SK-N-SH (cell line): ENCODE measurements around the gene TTC32. TPM values are rescaled to one million over a fixed set of nuclear protein-coding genes. Genes with fewer than 3 reads are reported as not detected.

Experiments used
- CTCF ChIA-PET: fragments of 300-600, 350-600 bp; formaldehyde crosslinking; extraction: SDS; loops from one replicate; lab custom pipeline; 2021; lab: Yijun Ruan, JAX
- POLR2A ChIA-PET: fragments of 350-600 bp; sonication (Branson Sonifier 250); formaldehyde crosslinking; extraction: SDS; loops from one replicate; lab custom pipeline; 2020; ENCODE audit warnings: antibody characterized with exemption, inconsistent platforms; lab: Yijun Ruan, JAX
- DNase-seq: peaks from one replicate; pipeline ENCODE4 v3.0.0; 2012
- H2AFZ ChIP-seq: fragments of 200-600 bp; sonication (generic); 2 replicates; pipeline ENCODE4 v1.8.1; 2016; ENCODE audit warnings: antibody characterized with exemption, mild to moderate bottlenecking, low read depth
- H3F3A ChIP-seq: fragments of 200-600 bp; sonication (generic); replicated peaks from 2 replicates; pipeline ENCODE3; 2016; ENCODE audit warnings: antibody characterized with exemption, mild to moderate bottlenecking; ENCODE audit not compliant: insufficient read depth
- H3K27ac ChIP-seq, 2 experiments: fragments of 200-500 bp in 1 of 2; fragments of 200-600 bp in 1 of 2; sonication (Bioruptor generic) in 1 of 2; sonication (generic), shearing (Covaris generic) in 1 of 2; 2 replicates each; pipeline versions ENCODE4 v1.5.1 to v1.6.1; 2014 to 2016; ENCODE audit warnings: low read depth in 2 of 2, inconsistent platforms in 1 of 2, low read length in 1 of 2, mild to moderate bottlenecking in 1 of 2, mixed read lengths in 1 of 2
- H3K27me3 ChIP-seq: fragments of 200-600 bp; sonication (generic), shearing (Covaris generic); 2 replicates; pipeline ENCODE4 v1.6.1; 2016; ENCODE audit warnings: mixed run types; ENCODE audit not compliant: insufficient read depth
- H3K36me3 ChIP-seq, 2 experiments: fragments of 200-500 bp in 1 of 2; fragments of 200-600 bp in 1 of 2; sonication (Bioruptor generic) in 1 of 2; sonication (generic) in 1 of 2; replicated peaks in 1 of 2; 2 replicates each; pipeline versions ENCODE3 to v1.5.1; 2014 to 2016; ENCODE audit warnings: low read length in 1 of 2, mild to moderate bottlenecking in 1 of 2; ENCODE audit not compliant: insufficient read depth in 2 of 2, control insufficient read depth in 1 of 2
- H3K4me1 ChIP-seq, 2 experiments: fragments of 200-500 bp in 1 of 2; fragments of 200-600 bp in 1 of 2; sonication (Bioruptor generic) in 1 of 2; sonication (generic), shearing (Covaris generic) in 1 of 2; 2 replicates each; pipeline versions ENCODE4 v1.5.1 to v1.6.1; 2014 to 2016; ENCODE audit warnings: low read depth in 1 of 2, low read length in 1 of 2, mixed run types in 1 of 2; ENCODE audit not compliant: insufficient read depth in 2 of 2, control insufficient read depth in 1 of 2
- H3K4me2 ChIP-seq: fragments of 200-600 bp; sonication (generic), shearing (Covaris generic); 2 replicates; pipeline ENCODE4 v1.6.1; 2017; ENCODE audit warnings: mixed run types
- H3K4me3 ChIP-seq, 2 experiments: fragments of 200-500 bp in 1 of 2; fragments of 200-600 bp in 1 of 2; sonication (Bioruptor generic) in 1 of 2; sonication (generic), shearing (Covaris generic) in 1 of 2; 2 replicates each; pipeline versions ENCODE4 v1.5.1 to v1.8.1; 2014 to 2016; ENCODE audit warnings: low read depth in 2 of 2, inconsistent platforms in 1 of 2, low read length in 1 of 2, mild to moderate bottlenecking in 1 of 2, mixed read lengths in 1 of 2, moderate library complexity in 1 of 2
- H3K79me2 ChIP-seq: fragments of 200-600 bp; sonication (generic); 2 replicates; pipeline ENCODE4 v1.8.1; 2017; ENCODE audit warnings: mild to moderate bottlenecking; ENCODE audit not compliant: insufficient read depth
- H3K9ac ChIP-seq: fragments of 200-600 bp; sonication (generic); 2 replicates; pipeline ENCODE4 v1.6.1; 2017; ENCODE audit warnings: mixed run types
- H3K9me2 ChIP-seq: fragments of 200-600 bp; sonication (generic); 2 replicates; pipeline ENCODE4 v1.6.1; 2017; ENCODE audit warnings: mixed run types
- H3K9me3 ChIP-seq: fragments of 200-600 bp; sonication (generic); 2 replicates; pipeline ENCODE4 v1.6.1; 2017; ENCODE audit warnings: mixed run types, mild to moderate bottlenecking, moderate library complexity
- H4K20me1 ChIP-seq: fragments of 200-600 bp; sonication (generic); 2 replicates; pipeline ENCODE4 v1.6.1; 2017; ENCODE audit warnings: mild to moderate bottlenecking, mixed run types; ENCODE audit not compliant: insufficient read depth
- CHD2 ChIP-seq: fragments of 150-350 bp; IDR thresholded peaks from 2 replicates; pipeline ENCODE4 v1.6.1; 2018; ENCODE audit warnings: low read length; ENCODE audit not compliant: partially characterized antibody
- ELF1 ChIP-seq: IDR thresholded peaks from 2 replicates; pipeline ENCODE4 v1.4.0; 2012
- EP300 ChIP-seq, 2 experiments: IDR thresholded peaks; 2 replicates each; pipeline versions ENCODE4 v1.4.0 to v1.6.1; 2012; ENCODE audit warnings: borderline replicate concordance in 1 of 2, low read depth in 1 of 2, low read length in 1 of 2
- EZH2phosphoT487 ChIP-seq: fragments of 200-600 bp; sonication (generic); IDR thresholded peaks from 2 replicates; pipeline ENCODE4 v1.6.1; 2017; ENCODE audit warnings: low read depth, mixed run types, mild to moderate bottlenecking, antibody characterized with exemption, moderate library complexity, borderline replicate concordance
- GABPA ChIP-seq: IDR thresholded peaks from 2 replicates; pipeline ENCODE4 v1.4.0; 2012; ENCODE audit warnings: low read depth, mild to moderate bottlenecking
- GATA2 ChIP-seq: sonication (generic); formaldehyde crosslinking; IDR thresholded peaks from 2 replicates; pipeline ENCODE4 v1.5.0; 2020; ENCODE audit warnings: mild to moderate bottlenecking, missing genetic modification reagents
- MEF2A ChIP-seq: IDR thresholded peaks from 2 replicates; pipeline ENCODE4 v1.4.0; 2012; ENCODE audit warnings: low read depth, borderline replicate concordance
- POLR2AphosphoS5 ChIP-seq: IDR thresholded peaks from 2 replicates; pipeline ENCODE4 v1.6.1; 2012; ENCODE audit warnings: low read depth, low read length
- RAD21 ChIP-seq: IDR thresholded peaks from 2 replicates; pipeline ENCODE4 v1.6.1; 2012; ENCODE audit warnings: mild to moderate bottlenecking, low read length
- TAF1 ChIP-seq: IDR thresholded peaks from 2 replicates; pipeline ENCODE4 v1.6.1; 2012; ENCODE audit warnings: low read depth, mild to moderate bottlenecking, low read length, moderate library complexity, borderline replicate concordance
- TCF12 ChIP-seq: IDR thresholded peaks from 2 replicates; pipeline ENCODE4 v1.4.0; 2012
- WGBS: methylation state at CpG from one replicate; pipeline ENCODE4 v1.1.6; 2017; ENCODE audit warnings: low lambda C conversion rate; 5-methylcytosine and 5-hydroxymethylcytosine counted together
- polyA plus RNA-seq, 3 experiments: library from polyadenylated mRNA; depleted of rRNA; stranded (reverse); fragments of >200 nt; gene quantifications; 2 replicates each; pipeline ENCODE4 v1.2.3, GENCODE V29; 2012
- TF ChIP-seq, protein P1 (sequence below): IDR thresholded peaks from 2 replicates; pipeline ENCODE4 v1.4.0; 2012; ENCODE audit warnings: low read depth, borderline replicate concordance
- TF ChIP-seq, protein P2 (sequence below): IDR thresholded peaks from 2 replicates; pipeline ENCODE4; 2012
- TF ChIP-seq, protein P3 (sequence below): fragments of 150-350 bp; IDR thresholded peaks from 2 replicates; pipeline ENCODE4 v1.6.1; 2016; ENCODE audit warnings: mild to moderate bottlenecking, low read depth, low read length
- TF ChIP-seq, protein P4 (sequence below): IDR thresholded peaks from 2 replicates; pipeline ENCODE4 v1.4.0; 2012; ENCODE audit warnings: low read depth

Gene TTC32
- polyA plus RNA-seq, 1 of the 3 experiments (the other 2 are of a cell fraction): 9.1 TPM

DNA sequence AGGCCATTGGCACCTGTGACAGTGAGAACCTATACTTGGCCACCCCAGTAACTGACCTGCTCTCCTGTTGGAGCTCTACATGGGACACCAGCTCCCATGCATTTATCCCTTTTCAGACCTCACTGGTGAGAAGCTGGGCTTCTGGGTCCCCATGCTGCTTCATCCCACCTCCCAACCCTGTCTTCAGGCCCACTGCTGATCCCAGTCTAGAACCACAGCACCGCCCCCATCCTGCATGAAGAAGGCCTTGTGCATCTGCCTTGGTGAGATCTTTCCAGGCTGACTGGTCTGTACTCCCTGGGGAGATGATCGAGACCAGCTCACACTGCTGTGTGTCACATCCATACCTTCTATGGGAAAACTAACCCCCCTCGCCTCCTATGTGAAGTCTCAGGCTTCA lies 22.7 kb downstream of the TTC32 start:
- no peak for TF ChIP-seq GATA2 (CRISPR knock-in tag)
- TF ChIP-seq ELF1: no peak
- TF ChIP-seq, protein P1, sequence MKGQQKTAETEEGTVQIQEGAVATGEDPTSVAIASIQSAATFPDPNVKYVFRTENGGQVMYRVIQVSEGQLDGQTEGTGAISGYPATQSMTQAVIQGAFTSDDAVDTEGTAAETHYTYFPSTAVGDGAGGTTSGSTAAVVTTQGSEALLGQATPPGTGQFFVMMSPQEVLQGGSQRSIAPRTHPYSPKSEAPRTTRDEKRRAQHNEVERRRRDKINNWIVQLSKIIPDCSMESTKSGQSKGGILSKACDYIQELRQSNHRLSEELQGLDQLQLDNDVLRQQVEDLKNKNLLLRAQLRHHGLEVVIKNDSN: no peak
- TF ChIP-seq, protein P2, sequence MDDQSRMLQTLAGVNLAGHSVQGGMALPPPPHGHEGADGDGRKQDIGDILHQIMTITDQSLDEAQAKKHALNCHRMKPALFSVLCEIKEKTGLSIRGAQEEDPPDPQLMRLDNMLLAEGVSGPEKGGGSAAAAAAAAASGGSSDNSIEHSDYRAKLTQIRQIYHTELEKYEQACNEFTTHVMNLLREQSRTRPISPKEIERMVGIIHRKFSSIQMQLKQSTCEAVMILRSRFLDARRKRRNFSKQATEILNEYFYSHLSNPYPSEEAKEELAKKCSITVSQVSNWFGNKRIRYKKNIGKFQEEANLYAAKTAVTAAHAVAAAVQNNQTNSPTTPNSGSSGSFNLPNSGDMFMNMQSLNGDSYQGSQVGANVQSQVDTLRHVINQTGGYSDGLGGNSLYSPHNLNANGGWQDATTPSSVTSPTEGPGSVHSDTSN: no peak
- TF ChIP-seq, protein P3, sequence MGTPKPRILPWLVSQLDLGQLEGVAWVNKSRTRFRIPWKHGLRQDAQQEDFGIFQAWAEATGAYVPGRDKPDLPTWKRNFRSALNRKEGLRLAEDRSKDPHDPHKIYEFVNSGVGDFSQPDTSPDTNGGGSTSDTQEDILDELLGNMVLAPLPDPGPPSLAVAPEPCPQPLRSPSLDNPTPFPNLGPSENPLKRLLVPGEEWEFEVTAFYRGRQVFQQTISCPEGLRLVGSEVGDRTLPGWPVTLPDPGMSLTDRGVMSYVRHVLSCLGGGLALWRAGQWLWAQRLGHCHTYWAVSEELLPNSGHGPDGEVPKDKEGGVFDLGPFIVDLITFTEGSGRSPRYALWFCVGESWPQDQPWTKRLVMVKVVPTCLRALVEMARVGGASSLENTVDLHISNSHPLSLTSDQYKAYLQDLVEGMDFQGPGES: no peak
- no peak for TF ChIP-seq TCF12
- TF ChIP-seq MEF2A: no peak
- no peaks in the 10 kb centered on the region for H4K20me1 ChIP-seq
- H3K27ac ChIP-seq: no peak overlapping the region
- H3K27me3 ChIP-seq: peaks cover 5% of the 10 kb centered on the region; the same call in 1 of the 2 replicates
- no peak overlapping the region for H3K4me2 ChIP-seq
- H3K36me3 ChIP-seq: no peaks in the 10 kb centered on the region
- ChIA-PET CTCF (no interaction called here), POLR2A (no interaction called here)
- 46% methylated on average over 3 of the region's 3 CpGs for WGBS
- no peaks in the 10 kb centered on the region for H3K4me1 ChIP-seq
- no peaks in the 10 kb centered on the region for H3K79me2 ChIP-seq
- H3F3A ChIP-seq: no peaks in the 10 kb centered on the region
- H3K9ac ChIP-seq: no peak overlapping the region
- no peaks in the 10 kb centered on the region for H3K9me2 ChIP-seq
- no peak overlapping the region for H3K4me3 ChIP-seq
- H3K9me3 ChIP-seq: no peaks in the 10 kb centered on the region
- H2AFZ ChIP-seq: no peak overlapping the region
- no peak for DNase-seq

DNA sequence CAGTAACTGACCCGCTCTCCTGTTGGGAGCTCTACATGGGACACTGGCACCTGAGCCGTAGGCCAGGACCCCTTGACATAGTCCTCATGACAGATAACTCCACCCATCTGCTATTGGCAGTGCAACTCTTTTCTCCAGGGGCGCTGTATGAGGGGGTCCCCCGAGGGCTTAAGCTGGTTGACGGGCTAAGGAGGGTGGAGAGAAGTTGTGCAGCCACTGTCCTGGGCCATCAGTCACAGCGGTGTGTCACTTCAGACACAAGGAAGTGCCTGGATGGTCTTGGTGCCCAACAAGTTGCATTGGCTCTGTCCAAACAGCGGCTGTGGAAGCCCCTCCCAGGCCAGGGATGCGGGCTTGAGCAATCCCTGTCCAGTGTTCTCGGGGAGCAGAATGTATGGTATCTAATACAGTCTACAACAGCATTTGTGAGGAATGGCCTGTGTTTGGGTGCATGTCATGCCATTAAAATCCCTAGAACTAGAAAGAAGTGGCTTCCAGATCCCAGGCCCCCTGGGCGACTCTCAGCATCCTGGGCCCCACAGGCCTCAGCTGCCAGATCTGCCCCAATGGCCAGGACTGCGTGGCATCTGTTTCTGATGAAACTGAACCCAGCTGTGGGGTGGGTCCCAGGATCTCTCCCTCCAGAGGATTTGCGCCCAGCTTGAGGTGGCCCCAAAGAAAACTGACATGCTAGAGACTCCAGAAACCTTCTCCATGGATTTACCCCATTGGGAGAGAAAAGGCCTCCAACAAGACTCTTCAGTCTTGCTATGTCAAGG lies 23.3 kb downstream of the TTC32 start:
- POLR2A ChIA-PET: no interaction called here
- Histone ChIP-seq H3K36me3 (no peaks in the 10 kb centered on the region), H3K9ac (no peak overlapping the region)
- no peak for TF ChIP-seq RAD21
- TF ChIP-seq TAF1: no peak
- no peak for TF ChIP-seq MEF2A
- no peak for TF ChIP-seq GABPA
- no peak for TF ChIP-seq POLR2AphosphoS5
- no peak for TF ChIP-seq EZH2phosphoT487
- TF ChIP-seq CHD2: no peak
- TF ChIP-seq, protein P4, sequence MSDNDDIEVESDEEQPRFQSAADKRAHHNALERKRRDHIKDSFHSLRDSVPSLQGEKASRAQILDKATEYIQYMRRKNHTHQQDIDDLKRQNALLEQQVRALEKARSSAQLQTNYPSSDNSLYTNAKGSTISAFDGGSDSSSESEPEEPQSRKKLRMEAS: no peak
- no peak for TF ChIP-seq EP300 (IDR thresholded peaks at IDR 0.05; ENCODE audit: borderline replicate concordance in 1 of 2, low read depth in 1 of 2, low read length in 1 of 2)
- TF ChIP-seq ELF1: no peak
- TF ChIP-seq, all 33 proteins: peak for 0
- Histone ChIP-seq H4K20me1 (no peaks in the 10 kb centered on the region), H3K9me2 (no peaks in the 10 kb centered on the region), H3K4me1 (no peaks in the 10 kb centered on the region), H3K79me2 (no peaks in the 10 kb centered on the region), H2AFZ (no peak overlapping the region), H3F3A (no peaks in the 10 kb centered on the region), H3K4me3 (no peak overlapping the region), H3K27ac (no peak overlapping the region), H3K4me2 (no peak overlapping the region), H3K27me3 (peaks cover 5% of the 10 kb centered on the region; the same call in 1 of the 2 replicates), H3K9me3 (no peaks in the 10 kb centered on the region)
- 60% methylated on average over 11 of the region's 12 CpGs for WGBS
- DNase-seq: no peak
- CTCF ChIA-PET: no interaction called here
